Measurements from ENCODE around the gene KSR2.

DNA sequence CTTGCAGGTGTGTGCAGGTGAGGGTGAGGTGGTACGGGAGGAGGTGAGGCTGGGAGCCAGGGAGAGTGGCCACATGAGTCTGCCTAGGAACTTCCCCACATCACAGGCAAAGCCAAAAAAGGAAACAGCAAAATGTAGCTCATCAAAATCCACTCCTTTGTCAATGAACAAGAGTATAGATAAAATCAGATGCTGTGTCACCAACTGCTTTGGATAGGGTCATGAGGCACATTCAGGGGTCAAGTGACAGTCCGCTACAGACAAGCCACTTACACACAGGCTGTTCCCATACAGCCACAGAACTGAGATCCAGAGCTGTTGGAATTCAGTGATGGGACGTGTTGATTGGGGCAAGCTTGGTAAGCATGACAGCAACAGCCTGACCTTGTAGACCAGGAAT, 507.1 kb downstream of the KSR2 start:
- TF ChIP-seq EZH2 (IDR thresholded peaks at IDR 0.05) (no peak), POLR2AphosphoS5 (IDR thresholded peaks at IDR 0.05; ENCODE audit: borderline replicate concordance, low read depth, low read length) (no peak), FOXP2 (optimal IDR thresholded peaks at IDR 0.05; ENCODE audit: control extremely low read depth, extremely low read length, insufficient read depth) (no peak)

All from SK-N-MC (cell line).